ENCODE data around the gene ASIC4. TPM values are rescaled to one million over a fixed set of nuclear protein-coding genes. Genes with fewer than 3 reads are reported as not detected.

ASIC4 gene
- total and polyA plus RNA-seq, 2 of the 13 experiments (the other 11 are each of a cell fraction or from before 2014, with no cell fraction given): 0.03 TPM; not detected in 1

DNA sequence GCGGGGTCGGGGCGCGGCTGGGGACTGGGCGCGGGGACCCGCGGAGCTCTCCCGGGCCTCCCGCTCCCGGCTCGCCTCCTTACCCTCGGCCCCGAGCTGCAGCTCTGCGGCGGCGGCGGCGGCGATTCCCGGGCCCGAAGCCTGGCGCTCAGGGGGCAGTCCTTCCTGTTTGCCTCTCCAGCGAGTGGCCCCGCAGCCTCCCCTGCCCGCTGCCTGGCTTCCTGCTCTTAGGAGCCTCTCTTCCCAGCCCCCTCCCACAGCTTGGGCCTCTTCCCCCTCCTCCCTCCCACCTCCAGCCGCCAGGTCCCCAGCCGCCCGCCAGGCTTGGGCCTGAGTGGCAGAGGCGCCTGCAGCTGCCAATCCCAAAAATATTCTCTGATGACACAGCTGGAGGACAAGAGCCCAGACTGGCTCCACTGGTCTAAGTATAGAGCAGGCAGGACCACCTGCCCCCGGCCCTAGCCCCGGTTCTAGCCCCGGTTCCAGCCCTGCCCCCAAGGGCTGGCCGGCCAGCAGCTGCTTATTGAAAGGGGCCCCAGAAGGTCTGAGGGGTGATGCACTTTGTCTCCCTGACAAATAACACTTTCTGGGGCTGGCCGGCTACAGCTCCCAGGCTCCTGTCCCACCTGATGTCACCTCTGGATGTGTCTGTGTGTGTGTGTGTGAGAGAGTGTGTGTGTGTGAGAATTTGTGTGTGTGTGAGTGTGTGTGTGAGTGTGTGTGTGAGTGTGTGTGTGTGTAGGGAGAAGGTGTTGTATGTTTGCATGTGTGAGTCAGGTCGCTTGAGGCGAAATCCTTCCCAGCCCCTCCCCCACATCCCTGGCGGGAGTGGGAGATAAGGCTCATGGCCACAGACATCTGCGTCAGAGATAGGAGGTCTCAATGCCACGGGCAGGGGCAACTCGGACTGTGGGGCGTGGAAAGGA is 57.3 kb downstream of the ASIC4 start, which contains the start of gene OBSL1 (continued):
- TF ChIP-seq ZNF724P (CRISPR knock-in tag; IDR thresholded peaks at IDR 0.05; ENCODE audit: borderline replicate concordance) (no peak), DMAP1 (CRISPR knock-in tag; IDR thresholded peaks at IDR 0.05) (no peak; the same call in 1 of the 2 replicates), MYNN (CRISPR knock-in tag; IDR thresholded peaks at IDR 0.05; ENCODE audit: low read depth) (no peak), MED13 (CRISPR knock-in tag; IDR thresholded peaks at IDR 0.05) (0 out of 2 replicates have a peak, but pooled peaks have one; percentile 62), SRF (IDR thresholded peaks at IDR 0.05; ENCODE audit: low read depth, low read length) (no peak), ZKSCAN5 (CRISPR knock-in tag; IDR thresholded peaks at IDR 0.05) (no peak), WIZ (CRISPR knock-in tag; IDR thresholded peaks at IDR 0.05) (peak; percentile 76; the same call in 1 of the 2 replicates), SRSF1 (optimal IDR thresholded peaks at IDR 0.05; ENCODE audit: low read depth, low read length) (peak; percentile 51), HNF4A (CRISPR knock-in tag; IDR thresholded peaks at IDR 0.05) (peak; percentile 70), SNAPC2 (CRISPR knock-in tag; IDR thresholded peaks at IDR 0.05) (no peak)
- TF ChIP-seq, protein P1, sequence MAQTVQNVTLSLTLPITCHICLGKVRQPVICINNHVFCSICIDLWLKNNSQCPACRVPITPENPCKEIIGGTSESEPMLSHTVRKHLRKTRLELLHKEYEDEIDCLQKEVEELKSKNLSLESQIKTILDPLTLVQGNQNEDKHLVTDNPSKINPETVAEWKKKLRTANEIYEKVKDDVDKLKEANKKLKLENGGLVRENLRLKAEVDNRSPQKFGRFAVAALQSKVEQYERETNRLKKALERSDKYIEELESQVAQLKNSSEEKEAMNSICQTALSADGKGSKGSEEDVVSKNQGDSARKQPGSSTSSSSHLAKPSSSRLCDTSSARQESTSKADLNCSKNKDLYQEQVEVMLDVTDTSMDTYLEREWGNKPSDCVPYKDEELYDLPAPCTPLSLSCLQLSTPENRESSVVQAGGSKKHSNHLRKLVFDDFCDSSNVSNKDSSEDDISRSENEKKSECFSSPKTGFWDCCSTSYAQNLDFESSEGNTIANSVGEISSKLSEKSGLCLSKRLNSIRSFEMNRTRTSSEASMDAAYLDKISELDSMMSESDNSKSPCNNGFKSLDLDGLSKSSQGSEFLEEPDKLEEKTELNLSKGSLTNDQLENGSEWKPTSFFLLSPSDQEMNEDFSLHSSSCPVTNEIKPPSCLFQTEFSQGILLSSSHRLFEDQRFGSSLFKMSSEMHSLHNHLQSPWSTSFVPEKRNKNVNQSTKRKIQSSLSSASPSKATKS (CRISPR knock-in tag; IDR thresholded peaks at IDR 0.05): no peak
- TF ChIP-seq, protein P2, sequence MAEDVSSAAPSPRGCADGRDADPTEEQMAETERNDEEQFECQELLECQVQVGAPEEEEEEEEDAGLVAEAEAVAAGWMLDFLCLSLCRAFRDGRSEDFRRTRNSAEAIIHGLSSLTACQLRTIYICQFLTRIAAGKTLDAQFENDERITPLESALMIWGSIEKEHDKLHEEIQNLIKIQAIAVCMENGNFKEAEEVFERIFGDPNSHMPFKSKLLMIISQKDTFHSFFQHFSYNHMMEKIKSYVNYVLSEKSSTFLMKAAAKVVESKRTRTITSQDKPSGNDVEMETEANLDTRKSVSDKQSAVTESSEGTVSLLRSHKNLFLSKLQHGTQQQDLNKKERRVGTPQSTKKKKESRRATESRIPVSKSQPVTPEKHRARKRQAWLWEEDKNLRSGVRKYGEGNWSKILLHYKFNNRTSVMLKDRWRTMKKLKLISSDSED (CRISPR knock-in tag; IDR thresholded peaks at IDR 0.05): no peak
- TF ChIP-seq, protein P3, sequence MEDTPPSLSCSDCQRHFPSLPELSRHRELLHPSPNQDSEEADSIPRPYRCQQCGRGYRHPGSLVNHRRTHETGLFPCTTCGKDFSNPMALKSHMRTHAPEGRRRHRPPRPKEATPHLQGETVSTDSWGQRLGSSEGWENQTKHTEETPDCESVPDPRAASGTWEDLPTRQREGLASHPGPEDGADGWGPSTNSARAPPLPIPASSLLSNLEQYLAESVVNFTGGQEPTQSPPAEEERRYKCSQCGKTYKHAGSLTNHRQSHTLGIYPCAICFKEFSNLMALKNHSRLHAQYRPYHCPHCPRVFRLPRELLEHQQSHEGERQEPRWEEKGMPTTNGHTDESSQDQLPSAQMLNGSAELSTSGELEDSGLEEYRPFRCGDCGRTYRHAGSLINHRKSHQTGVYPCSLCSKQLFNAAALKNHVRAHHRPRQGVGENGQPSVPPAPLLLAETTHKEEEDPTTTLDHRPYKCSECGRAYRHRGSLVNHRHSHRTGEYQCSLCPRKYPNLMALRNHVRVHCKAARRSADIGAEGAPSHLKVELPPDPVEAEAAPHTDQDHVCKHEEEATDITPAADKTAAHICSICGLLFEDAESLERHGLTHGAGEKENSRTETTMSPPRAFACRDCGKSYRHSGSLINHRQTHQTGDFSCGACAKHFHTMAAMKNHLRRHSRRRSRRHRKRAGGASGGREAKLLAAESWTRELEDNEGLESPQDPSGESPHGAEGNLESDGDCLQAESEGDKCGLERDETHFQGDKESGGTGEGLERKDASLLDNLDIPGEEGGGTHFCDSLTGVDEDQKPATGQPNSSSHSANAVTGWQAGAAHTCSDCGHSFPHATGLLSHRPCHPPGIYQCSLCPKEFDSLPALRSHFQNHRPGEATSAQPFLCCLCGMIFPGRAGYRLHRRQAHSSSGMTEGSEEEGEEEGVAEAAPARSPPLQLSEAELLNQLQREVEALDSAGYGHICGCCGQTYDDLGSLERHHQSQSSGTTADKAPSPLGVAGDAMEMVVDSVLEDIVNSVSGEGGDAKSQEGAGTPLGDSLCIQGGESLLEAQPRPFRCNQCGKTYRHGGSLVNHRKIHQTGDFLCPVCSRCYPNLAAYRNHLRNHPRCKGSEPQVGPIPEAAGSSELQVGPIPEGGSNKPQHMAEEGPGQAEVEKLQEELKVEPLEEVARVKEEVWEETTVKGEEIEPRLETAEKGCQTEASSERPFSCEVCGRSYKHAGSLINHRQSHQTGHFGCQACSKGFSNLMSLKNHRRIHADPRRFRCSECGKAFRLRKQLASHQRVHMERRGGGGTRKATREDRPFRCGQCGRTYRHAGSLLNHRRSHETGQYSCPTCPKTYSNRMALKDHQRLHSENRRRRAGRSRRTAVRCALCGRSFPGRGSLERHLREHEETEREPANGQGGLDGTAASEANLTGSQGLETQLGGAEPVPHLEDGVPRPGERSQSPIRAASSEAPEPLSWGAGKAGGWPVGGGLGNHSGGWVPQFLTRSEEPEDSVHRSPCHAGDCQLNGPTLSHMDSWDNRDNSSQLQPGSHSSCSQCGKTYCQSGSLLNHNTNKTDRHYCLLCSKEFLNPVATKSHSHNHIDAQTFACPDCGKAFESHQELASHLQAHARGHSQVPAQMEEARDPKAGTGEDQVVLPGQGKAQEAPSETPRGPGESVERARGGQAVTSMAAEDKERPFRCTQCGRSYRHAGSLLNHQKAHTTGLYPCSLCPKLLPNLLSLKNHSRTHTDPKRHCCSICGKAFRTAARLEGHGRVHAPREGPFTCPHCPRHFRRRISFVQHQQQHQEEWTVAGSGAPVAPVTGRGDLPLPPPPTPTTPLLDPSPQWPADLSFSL (CRISPR knock-in tag; IDR thresholded peaks at IDR 0.05): peak; percentile 100
- TF ChIP-seq, protein P4, sequence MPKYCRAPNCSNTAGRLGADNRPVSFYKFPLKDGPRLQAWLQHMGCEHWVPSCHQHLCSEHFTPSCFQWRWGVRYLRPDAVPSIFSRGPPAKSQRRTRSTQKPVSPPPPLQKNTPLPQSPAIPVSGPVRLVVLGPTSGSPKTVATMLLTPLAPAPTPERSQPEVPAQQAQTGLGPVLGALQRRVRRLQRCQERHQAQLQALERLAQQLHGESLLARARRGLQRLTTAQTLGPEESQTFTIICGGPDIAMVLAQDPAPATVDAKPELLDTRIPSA (CRISPR knock-in tag; IDR thresholded peaks at IDR 0.05; ENCODE audit: borderline replicate concordance): no peak

Data from HepG2 (cell line).